ENCODE measurements around the gene TRIM63.

TRIM63 gene

DNA sequence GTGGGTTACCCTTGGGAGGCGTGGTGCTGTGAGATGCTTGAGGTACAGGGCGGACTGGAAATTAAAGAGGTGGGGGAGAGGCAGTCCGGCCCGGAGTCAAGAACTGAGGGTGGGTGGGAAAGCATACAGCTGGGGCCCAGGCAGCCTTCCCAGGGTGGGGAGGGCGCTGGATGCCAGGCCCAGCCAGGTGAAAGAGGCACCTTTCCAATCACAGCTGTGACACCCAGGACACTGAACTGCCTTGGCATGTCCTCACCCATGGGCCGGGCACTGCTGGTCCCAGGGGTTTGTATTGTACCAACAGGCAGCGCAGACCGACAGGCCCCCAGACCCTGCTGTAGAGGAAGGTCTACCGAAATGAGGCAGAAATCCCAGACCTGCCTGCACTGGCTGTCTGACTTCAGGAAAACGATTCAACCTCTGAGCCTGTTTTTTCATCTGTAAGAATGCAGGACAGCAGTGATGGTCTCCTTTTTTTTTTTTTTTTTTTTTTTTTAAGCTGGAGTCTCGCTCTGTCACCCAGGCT lies 30.6 kb downstream of the TRIM63 start:
- no peak overlapping the region for H3K27ac Mint-ChIP-seq
- peaks cover 7% of the 10 kb centered on the region for H3K4me1 Mint-ChIP-seq (ENCODE audit: low read depth)
- no peaks in the 10 kb centered on the region for H3K9me3 Mint-ChIP-seq (ENCODE audit: low read depth)
- no peaks in the 10 kb centered on the region for H3K36me3 Mint-ChIP-seq
- H3K4me3 Mint-ChIP-seq, result no peak overlapping the region
- peaks cover 1% of the 10 kb centered on the region for H3K27me3 Mint-ChIP-seq

DNA sequence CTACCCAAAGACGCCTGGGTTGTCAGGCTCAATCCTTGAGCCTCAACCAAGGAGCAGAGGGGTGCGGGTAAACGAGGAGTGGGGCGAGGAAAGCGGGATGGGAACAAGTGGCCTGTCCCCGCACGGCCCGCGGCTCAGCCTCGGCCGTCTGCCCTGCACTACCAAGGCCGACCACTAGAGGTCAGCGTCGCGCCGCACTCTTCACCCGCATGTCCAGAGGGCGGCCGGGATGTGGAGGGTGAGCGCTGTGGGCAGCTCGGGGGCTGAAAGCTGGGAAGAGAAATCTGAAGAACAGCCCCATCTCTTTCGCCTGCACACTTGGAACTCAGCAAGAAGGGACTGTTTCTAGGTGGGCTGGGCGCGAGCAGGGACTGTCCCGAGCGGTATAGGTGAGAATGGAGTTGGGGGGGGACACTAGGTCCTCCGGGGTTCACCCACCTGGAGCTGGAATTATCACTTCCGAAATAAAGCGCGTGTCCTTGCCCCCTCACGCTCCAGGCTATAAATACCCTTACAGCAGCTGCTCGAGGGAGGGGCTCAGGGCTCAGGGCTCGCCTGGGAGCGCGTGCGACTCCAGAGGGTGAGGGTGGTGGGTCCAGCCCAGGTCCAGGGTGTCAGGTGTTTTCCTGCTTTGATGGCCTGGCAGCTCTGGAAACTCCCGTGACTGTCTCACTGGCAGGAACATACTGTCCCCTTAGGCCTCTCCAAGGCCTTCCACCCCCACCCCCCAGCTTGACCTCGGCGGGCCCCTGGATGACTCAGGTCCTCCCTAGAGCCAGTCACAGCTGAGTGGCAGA lies 31.3 kb downstream of the TRIM63 start:
- Mint-ChIP-seq H3K4me1 (ENCODE audit: low read depth) (peaks cover 7% of the 10 kb centered on the region), H3K9me3 (ENCODE audit: low read depth) (no peaks in the 10 kb centered on the region), H3K36me3 (no peaks in the 10 kb centered on the region), H3K4me3 (peak overlapping the region; percentile 95), H3K27ac (peak overlapping the region; percentile 79), H3K27me3 (peaks cover 1% of the 10 kb centered on the region)

DNA sequence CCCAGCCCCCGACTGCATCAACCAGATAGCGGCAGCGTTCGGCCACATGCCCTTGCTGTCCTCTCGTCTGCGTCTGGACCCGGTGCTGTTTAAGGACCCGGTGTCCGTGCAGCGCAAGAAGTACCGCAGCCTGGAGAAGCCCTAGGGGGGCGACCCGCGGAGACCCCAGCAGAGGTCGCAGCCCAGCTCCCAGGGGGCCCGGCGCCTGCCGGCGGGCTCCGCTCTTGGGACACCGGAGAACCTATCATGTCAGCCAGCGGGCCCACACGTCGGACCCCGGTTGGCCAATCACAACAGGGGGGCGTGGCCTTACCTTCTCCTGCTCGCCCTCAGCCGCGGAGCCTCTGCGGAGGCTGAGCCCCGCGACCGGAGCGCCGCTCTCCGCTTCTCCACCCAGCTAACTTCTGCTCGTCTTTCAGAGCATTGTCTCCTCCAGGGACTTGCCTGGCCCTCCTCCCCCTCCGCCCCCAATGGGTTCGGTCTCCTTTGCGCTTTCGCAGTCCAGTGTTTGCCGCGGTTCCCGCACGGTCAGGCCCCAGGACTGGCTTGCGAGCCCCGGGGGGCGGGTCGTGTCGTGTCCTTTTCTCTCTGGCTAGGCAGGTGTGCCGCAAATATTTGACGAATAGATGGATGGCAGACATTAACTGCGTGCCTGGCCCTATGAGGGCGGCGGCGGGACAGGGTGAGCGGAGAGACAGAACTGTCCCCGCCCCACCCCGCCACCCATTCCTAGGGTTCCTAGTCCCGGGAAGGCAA lies 32.0 kb downstream of the TRIM63 start:
- H3K4me3 Mint-ChIP-seq, result peak overlapping the region; percentile 95
- H3K36me3 Mint-ChIP-seq, result no peaks in the 10 kb centered on the region
- H3K27me3 Mint-ChIP-seq, result peaks cover 1% of the 10 kb centered on the region
- peak overlapping the region; percentile 79 for H3K27ac Mint-ChIP-seq
- peaks cover 7% of the 10 kb centered on the region for H3K4me1 Mint-ChIP-seq (ENCODE audit: low read depth)
- H3K9me3 Mint-ChIP-seq (ENCODE audit: low read depth), result no peaks in the 10 kb centered on the region

- H3K27ac Mint-ChIP-seq, result no peak overlapping the region
- H3K27me3 Mint-ChIP-seq, result no peaks in the 10 kb centered on the region
- H3K36me3 Mint-ChIP-seq, result no peaks in the 10 kb centered on the region
- H3K4me1 Mint-ChIP-seq (ENCODE audit: low read depth), result peaks cover 7% of the 10 kb centered on the region
- peak overlapping the region; percentile 95 for H3K4me3 Mint-ChIP-seq
- no peaks in the 10 kb centered on the region for H3K9me3 Mint-ChIP-seq (ENCODE audit: low read depth)
These were observed 32.8 kb downstream of the TRIM63 start for GRCh38 chr1:26034504-26035202.

GRCh38 chr1:26032656-26033357 lies 34.6 kb downstream of the TRIM63 start:
- no peaks in the 10 kb centered on the region for H3K27me3 Mint-ChIP-seq
- H3K36me3 Mint-ChIP-seq, result no peaks in the 10 kb centered on the region
- H3K4me1 Mint-ChIP-seq (ENCODE audit: low read depth), result peaks cover 7% of the 10 kb centered on the region
- H3K9me3 Mint-ChIP-seq (ENCODE audit: low read depth), result no peaks in the 10 kb centered on the region
- H3K27ac Mint-ChIP-seq, result no peak overlapping the region
- H3K4me3 Mint-ChIP-seq, result no peak overlapping the region

DNA sequence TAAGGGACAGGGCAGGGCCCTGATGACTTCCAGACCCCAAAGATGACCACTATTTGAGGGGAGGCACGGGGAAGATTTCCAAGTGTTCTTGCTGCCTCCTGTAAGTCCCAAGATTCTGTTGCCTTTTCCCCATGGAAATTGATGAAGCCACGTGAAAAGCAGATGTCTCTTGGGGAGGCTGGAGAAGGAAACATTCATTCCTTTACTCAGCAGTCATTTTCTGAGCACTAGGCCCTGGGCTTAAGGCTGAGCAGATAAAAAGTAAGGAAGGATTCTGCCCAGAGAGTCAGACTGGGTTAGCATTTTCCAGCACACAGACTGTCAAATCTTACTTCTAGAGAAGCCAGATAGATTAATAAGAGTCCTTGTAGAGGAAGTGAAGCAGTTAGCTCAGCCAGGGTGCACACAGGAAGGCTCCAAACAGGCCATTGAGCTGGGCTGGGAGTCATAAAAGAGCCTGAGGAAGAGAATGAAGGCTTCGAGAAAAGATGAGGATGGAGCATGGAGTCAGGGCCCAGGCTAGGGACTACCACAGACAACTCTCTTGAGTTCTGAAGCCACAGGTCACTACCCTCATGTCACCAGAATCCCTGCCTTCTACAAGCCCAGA lies 35.7 kb downstream of the TRIM63 start:
- no peaks in the 10 kb centered on the region for H3K9me3 Mint-ChIP-seq (ENCODE audit: low read depth)
- no peak overlapping the region for H3K27ac Mint-ChIP-seq
- H3K4me3 Mint-ChIP-seq, result no peak overlapping the region
- H3K4me1 Mint-ChIP-seq (ENCODE audit: low read depth), result peaks cover 7% of the 10 kb centered on the region
- H3K27me3 Mint-ChIP-seq, result no peaks in the 10 kb centered on the region
- H3K36me3 Mint-ChIP-seq, result no peaks in the 10 kb centered on the region

- Mint-ChIP-seq H3K27ac (no peak overlapping the region), H3K27me3 (no peaks in the 10 kb centered on the region), H3K4me1 (ENCODE audit: low read depth) (peaks cover 7% of the 10 kb centered on the region), H3K9me3 (ENCODE audit: low read depth) (no peaks in the 10 kb centered on the region), H3K4me3 (no peak overlapping the region), H3K36me3 (no peaks in the 10 kb centered on the region)
These were observed 36.2 kb downstream of the TRIM63 start for GRCh38 chr1:26031196-26031595.

GRCh38 chr1:26029864-26030481 lies 37.5 kb downstream of the TRIM63 start:
- Mint-ChIP-seq H3K4me3 (no peak overlapping the region), H3K27ac (no peak overlapping the region), H3K36me3 (no peaks in the 10 kb centered on the region), H3K9me3 (ENCODE audit: low read depth) (no peaks in the 10 kb centered on the region), H3K4me1 (ENCODE audit: low read depth) (peaks cover 2% of the 10 kb centered on the region), H3K27me3 (no peaks in the 10 kb centered on the region)

DNA sequence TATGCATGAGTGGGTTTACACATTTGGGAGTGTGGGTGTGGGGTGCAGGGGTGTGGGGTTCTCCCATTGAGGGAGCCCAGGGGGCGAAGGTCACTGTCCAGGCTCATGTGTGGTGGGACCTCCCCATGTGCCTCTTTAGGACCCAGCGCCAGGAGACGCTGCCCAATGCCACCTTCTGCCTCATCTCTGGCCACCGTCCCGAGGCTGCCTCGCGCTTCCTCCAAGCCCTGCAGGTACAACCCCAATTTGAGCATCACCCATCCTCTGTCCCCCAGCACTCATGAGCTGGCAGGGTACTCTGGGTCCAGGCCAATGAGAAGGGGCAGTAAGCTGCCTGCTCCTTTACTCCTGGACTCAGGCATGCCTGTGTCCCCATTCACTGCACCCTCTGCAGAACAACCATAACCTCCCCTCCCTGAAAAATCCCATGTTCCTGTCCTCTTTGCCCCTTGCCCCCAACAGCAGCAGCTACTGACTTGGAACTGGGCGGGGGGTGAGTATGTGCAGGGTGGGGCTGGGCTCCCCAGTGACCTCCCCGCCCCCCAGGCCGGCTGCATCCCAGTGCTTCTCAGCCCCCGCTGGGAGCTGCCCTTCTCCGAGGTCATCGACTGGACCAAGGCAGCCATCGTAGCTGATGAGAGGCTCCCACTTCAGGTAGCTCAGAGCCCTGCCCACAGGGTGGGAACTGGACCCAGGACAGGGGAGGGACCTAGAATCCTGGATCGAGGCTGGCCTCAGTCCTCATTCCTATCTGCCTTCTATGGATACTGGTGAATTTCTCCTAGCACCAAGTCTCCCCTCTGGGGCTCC lies 38.2 kb downstream of the TRIM63 start:
- Mint-ChIP-seq H3K9me3 (ENCODE audit: low read depth) (no peaks in the 10 kb centered on the region), H3K27me3 (no peaks in the 10 kb centered on the region), H3K4me3 (no peak overlapping the region), H3K4me1 (ENCODE audit: low read depth) (no peaks in the 10 kb centered on the region), H3K27ac (no peak overlapping the region), H3K36me3 (no peaks in the 10 kb centered on the region)

DNA sequence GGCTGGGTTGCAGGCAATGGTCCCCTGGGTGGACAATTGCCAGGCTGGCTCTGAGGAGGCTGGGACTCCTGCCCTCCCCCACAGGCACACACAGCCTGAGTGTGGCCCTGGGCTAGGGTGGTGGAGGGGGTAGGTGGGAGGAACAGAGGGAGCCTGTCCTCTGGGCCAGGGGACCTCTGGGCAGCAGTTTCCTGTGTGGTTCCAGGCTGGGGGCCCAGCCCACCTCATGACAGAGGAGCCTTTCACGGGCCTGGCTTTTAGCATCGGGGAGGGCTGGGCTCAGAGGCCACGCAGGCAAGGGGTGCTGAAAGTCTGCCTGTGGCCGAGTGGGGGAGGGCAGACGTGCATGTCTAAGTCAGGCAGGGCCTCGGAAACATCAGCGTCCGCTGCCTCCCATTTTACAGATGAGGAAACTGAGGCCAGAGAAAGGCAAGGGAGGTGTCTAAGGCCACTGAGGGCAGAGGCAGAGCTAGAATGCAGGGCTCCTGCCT lies 38.9 kb downstream of the TRIM63 start:
- H3K27ac Mint-ChIP-seq, result no peak overlapping the region
- no peak overlapping the region for H3K4me3 Mint-ChIP-seq
- H3K4me1 Mint-ChIP-seq (ENCODE audit: low read depth), result no peaks in the 10 kb centered on the region
- H3K9me3 Mint-ChIP-seq (ENCODE audit: low read depth), result no peaks in the 10 kb centered on the region
- no peaks in the 10 kb centered on the region for H3K27me3 Mint-ChIP-seq
- no peaks in the 10 kb centered on the region for H3K36me3 Mint-ChIP-seq

GRCh38 chr1:26027716-26028489 lies 39.5 kb downstream of the TRIM63 start:
- Mint-ChIP-seq H3K27ac (no peak overlapping the region), H3K27me3 (no peaks in the 10 kb centered on the region), H3K9me3 (ENCODE audit: low read depth) (no peaks in the 10 kb centered on the region), H3K4me3 (no peak overlapping the region), H3K36me3 (no peaks in the 10 kb centered on the region), H3K4me1 (ENCODE audit: low read depth) (no peaks in the 10 kb centered on the region)

DNA sequence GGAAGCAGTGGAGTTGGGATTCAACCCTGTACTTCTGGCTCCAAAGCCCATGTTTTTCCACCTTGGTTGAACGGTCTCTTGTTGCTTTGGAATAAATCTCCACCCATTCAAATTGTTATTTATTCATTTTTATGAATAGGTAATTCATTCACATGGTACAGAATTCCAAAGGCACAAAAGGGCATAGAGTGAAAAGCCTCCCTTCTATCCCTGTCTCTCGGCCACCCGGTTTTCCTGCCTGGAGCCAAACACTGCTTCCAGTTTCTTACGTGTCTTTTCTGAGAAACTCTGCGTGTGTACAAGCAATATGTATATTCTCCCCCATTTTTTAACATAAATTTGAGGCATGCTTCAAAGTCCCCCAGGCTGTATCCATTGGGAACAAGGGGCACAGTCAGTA lies 41.9 kb downstream of the TRIM63 start:
- no peaks in the 10 kb centered on the region for H3K36me3 Mint-ChIP-seq
- H3K4me1 Mint-ChIP-seq (ENCODE audit: low read depth), result no peaks in the 10 kb centered on the region
- no peak overlapping the region for H3K4me3 Mint-ChIP-seq
- no peaks in the 10 kb centered on the region for H3K27me3 Mint-ChIP-seq
- H3K9me3 Mint-ChIP-seq (ENCODE audit: low read depth), result no peaks in the 10 kb centered on the region
- H3K27ac Mint-ChIP-seq, result no peak overlapping the region

DNA sequence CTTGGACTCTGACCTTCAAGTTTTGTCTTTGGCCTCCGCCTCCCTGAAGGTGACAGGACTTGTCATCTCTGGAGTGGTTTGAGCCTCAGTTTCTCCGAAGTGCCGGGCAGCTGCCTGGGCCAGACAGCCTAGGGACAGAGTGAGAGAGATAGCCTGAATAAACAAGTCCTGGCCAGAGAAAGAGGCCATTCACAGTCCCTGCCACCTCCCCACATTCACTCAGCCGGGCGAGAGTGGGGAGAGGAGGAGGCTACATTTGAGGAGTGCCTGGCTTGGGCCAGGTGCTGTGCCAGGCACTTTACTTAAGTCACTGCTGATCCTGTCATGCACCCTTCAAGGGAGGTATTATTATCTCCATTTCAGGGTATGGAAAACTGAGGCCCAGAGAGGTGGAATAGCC lies 42.4 kb downstream of the TRIM63 start:
- Mint-ChIP-seq H3K4me1 (ENCODE audit: low read depth) (peaks cover 2% of the 10 kb centered on the region), H3K27ac (no peak overlapping the region), H3K4me3 (no peak overlapping the region), H3K27me3 (no peaks in the 10 kb centered on the region), H3K9me3 (ENCODE audit: low read depth) (no peaks in the 10 kb centered on the region), H3K36me3 (no peaks in the 10 kb centered on the region)
